Activated CD4-positive, CD25-positive, alpha-beta regulatory T cell treated with anti-CD3 and anti-CD28 coated beads, Interleukin-2, amount 50 U/mL, for 16 hours (primary cell): ENCODE results near the gene HLCS.

ENCODE experiments used
- DNase-seq: peaks from one replicate; pipeline ENCODE4 v3.0.0-alpha.2; 2020; ENCODE audit warnings: low read depth, low spot score

HLCS gene

DNA sequence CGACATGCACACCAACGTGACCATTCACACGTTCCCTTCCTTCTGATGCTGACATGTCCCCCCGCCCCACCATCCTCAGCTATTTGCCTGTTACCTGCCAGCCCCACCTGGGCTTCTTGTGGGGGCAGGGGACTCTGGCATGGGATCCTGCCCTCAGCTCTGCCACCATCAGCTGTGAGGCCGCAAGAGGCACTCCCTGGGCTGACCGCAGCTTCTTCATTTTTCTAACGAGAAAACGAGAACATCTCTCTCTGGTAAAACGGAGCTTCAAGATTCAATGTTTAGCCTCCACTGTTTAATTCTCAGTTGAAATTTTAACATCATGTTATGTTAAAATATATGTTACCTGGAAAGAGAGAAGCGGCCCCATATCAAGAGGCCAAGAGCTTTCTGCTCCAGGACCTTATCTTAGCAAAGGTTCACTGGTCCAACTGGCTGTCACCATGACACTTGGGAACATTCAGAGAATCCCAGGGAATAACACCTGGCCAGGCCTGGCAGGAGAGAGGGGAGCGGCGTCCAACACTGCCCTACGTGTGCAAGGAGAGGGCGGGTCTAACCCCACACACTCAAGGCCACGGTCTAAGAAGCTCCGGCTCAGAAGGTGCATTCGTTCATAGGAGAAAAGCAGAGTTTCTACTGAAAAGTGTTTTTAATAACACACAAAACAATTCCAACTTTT, 51.3 kb downstream of the HLCS start:
- no peak for DNase-seq

- DNase-seq: no peak
These were observed 52.0 kb downstream of the HLCS start for GRCh38 chr21:36914244-36915013.

- no peak for DNase-seq
These were observed 53.0 kb downstream of the HLCS start for GRCh38 chr21:36913247-36914169.

DNA sequence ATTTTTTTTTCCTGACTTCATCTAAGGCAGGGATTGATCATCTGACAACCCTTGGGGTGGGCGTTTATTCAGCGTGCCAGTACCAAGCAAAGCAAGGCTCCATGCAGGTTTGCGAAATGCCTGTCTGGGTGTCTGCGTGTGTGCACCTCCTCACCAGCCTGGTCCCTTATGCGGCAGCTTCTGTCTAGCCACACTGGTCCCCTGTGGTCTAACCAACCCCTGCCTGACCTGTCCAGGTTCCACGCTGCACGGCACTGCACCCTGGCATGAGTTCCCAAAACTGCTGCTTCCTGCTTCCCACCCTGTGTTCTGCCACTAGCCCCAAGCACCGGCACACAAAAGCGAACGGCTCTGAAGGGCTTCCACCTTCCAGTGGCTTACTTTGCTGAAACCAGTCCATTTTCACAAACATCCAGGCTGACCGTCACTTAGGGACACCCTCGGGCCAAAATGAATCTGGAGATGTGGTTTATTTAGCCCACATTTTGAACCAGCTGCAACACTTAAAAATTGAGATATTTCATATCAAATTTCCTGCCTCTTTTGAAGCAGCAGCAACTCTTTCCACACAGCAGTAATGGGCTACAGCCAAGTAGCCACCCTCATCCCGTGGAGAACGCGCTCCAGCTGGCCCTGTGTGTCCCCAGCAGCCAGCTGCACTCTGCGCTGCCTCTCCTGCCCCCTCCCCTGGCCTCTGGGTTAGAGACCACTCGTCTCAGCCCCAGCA, 55.7 kb downstream of the HLCS start:
- no peak for DNase-seq

DNA sequence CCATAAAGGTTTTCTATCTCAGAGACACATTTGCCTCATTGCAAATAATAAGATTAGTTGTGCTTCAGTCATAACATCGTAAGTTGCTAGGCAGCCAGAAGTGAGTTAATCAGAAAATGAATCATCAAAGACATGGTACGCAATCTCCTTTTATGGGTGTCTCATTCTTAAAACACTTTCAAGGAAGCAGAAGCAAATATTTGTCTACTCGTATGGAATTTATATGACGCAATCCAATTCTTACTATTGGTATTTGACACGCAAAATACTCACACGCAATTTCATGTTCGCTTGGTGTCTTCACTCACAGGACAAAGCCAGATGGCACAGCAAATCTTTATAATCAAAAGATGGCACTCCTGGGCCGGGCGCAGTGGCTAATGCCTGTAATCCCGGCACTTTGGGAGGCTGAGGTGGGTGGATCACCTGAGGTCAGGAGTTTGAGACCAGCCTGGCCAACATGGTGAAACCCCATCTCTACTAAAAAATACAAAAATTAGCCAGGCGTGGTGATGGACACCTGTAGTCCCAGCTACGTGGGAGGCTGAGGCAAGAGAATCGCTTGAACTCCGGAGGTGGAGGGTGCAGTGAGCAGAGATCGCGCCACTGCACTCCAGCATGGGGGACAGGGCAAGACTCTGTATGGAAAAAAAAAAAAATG, 56.4 kb downstream of the HLCS start:
- no peak for DNase-seq

DNA sequence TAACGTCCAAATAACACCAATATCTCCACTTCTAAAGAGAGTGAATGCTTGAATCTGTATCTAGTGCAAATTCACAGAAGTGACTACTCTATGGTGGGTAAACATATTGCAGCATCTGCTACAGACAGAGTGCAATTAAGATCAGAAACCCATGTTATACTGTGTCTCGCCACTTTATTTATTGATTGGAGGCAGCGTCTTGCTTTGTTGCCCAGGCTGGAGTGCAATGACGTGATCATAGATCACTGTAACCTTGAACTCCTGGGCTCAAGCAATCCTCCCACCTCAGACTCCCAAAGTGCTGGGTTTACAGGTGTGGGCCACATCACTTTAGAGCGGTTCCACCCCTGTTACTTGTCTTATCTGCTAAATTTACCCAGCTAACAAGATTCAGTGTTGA, 57.0 kb downstream of the HLCS start:
- DNase-seq: no peak

DNA sequence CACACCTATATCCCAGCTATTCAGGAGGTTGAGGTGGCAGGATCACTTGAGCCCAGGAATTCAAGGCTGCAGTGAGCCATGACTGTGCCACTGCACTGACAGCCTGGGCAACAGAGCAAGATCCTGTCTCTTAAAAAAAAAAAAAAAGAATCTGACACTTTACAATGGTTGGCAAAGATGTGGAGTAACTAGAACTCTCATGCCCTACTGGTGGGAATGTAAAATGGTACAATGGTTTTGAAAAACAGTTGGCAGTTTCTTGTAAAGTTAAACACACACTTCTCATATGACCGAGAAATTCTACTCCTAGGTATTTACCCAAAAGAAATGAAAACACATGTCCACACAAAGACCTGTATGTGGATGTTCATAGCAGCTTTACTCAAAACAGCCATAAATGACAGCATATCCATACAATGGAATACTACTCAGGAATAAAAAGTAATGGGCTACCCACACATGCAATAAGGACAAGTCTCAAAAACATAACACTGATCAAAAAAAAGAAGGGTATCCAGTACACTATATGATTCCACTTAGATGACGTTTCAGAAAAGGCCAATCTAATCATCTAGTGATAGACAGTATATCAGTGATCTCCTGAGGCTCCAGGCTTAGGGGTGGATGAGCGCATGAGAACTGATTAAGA, 58.1 kb downstream of the HLCS start:
- DNase-seq: no peak

GRCh38 chr21:36904093-36904666, 62.3 kb downstream of the HLCS start:
- no peak for DNase-seq

GRCh38 chr21:36902793-36903192, 63.7 kb downstream of the HLCS start:
- DNase-seq: no peak

DNA sequence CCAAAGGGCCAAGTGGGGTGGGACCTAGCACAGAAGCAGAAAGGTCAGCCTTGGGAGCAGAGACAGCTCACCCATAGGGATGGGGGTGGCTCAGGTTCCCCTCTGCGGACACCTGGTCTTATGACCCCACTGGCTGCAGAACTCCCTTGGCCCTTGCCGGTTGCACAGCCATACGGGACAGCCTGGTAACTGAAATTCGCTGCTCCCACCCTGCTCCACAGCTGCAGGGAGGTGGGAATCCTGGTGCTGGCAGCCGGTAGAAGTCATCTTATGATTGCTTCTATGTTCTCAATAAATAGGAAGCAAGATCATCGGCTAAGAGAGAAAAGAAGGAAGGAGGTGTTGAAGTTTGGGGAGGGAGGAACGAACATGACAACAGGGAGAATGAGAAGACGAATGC, 64.1 kb downstream of the HLCS start:
- DNase-seq: no peak

DNA sequence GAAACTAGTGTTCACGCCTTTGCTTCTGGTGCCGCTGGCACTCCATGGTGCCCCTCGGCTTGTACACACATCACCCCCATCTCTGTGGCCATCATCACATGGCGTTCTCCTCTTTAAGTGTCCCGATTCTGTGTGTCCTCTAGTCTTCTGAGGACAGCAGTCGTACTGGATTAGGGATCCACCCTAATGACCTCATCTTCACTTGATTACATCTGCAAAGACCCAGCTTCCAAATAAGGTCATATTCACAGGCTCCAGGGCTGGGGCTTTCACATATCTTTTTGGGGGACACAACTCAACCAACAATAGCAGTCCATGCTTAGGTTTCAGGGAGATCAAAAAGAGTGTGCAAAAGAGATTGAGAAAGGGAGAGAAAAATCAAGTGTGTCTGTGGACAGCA, 64.9 kb downstream of the HLCS start:
- no peak for DNase-seq

DNA sequence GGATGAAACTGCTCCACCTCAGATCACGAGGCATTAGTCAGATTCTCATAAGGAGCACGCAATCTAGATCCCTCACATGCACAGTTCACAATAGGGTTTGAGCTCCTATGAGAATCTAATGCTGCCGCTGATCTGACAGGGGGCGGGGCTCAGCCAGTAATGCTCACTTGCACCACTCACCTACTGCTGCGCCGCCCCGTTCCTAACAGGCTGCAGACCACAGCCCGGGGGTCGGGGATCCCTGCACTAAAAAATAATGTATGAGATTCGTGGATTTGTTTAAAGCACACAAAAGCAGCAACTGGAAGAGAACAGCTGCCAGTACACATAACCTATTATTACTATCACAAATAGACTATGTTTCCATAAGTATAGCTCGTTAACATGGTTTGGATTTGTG, 72.9 kb downstream of the HLCS start:
- no peak for DNase-seq

- DNase-seq: no peak
These were observed 74.3 kb downstream of the HLCS start for GRCh38 chr21:36892201-36892600.

- DNase-seq: no peak
These were observed 74.8 kb downstream of the HLCS start for GRCh38 chr21:36891692-36892091.

DNA sequence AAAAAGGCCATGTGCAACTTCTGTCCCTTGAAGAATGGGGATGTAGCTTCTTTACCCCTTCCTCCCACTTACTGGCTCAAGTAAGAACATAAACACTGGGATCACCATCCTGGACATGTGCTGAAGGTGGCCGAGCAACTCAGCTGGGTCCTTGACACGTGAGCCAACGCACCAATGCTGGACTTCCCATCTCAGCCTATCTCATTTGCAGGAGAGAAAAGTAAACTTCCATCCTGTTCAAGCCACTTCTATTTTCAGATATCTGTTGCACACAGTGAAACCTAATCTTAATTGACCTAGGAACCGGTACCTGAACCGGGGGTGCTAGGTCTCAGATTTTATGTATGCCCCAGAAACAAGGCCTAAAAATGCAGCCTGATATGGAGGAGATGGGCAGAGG, 75.3 kb downstream of the HLCS start:
- no peak for DNase-seq

- no peak for DNase-seq
These were observed 76.4 kb downstream of the HLCS start for GRCh38 chr21:36890086-36890485.

- DNase-seq: no peak
These were observed 77.1 kb downstream of the HLCS start for GRCh38 chr21:36889401-36889800.

DNA sequence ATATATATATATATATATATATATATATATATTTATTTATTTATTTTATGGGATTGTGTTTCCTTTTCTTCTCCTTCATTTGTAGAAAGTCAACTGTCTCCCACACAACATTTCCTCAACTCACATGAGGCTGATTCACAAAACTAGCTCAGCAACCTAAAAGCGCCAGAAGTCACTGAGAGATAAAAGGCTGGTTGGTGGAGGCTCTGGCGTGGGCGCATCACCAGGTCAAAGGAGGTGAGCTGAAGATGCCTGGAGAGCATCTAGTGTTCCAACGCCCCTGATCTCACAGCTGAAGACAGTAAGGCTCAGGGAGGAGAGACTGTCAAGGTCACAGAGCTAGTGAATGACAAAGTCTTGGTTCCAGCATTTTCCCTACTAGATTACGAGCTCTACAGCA, 78.0 kb downstream of the HLCS start:
- no peak for DNase-seq

DNA sequence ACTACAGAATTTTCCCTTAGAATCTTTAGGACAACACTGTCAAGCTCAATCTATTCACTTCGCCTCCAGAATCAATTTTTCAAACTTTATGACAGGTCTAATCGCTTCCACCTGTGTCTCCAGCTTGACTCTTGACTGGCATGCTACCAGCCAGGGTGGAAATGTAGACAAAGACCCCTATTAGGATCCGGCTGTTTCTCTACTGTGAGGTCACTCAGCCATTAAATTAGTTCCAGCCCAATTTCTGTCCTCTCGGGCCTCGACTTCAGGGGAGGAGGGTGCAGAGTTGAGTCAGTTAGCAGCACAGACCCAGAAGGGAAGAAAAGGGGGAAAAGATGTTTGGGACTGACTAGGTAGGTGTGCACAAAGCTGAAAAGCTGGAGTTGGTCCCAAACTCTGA, 78.5 kb downstream of the HLCS start:
- no peak for DNase-seq
